ENCODE measurements around the gene DENND1A. TPM values are rescaled to one million over a fixed set of nuclear protein-coding genes. Genes with fewer than 3 reads are reported as not detected.

The DENND1A gene
- total and polyA plus RNA-seq, 2 experiments from 2014 or later: 13.1 to 28.7 TPM

GRCh38 chr9:123371228-123371584 is 558.7 kb downstream of the DENND1A start (continued):
- TF ChIP-seq ZNF462 (CRISPR knock-in tag; IDR thresholded peaks at IDR 0.05) (no peak), REST (IDR thresholded peaks at IDR 0.05; ENCODE audit: unreplicated experiment) (no peak), CTCF (conservative IDR thresholded peaks at IDR 0.05; ENCODE audit: low read depth in 2 of 2) (no peak), JUNB (IDR thresholded peaks at IDR 0.05; ENCODE audit: unreplicated experiment) (no peak)
